GM12891 (cell line): ENCODE results near the gene FCHO2.

Source experiments
- DNase-seq: peaks from one replicate; pipeline ENCODE4 v3.0.0; 2011; ENCODE audit warnings: low spot score; ENCODE audit not compliant: insufficient read length
- FAIRE-seq: peaks from 2 replicates; lab custom pipeline; 2011; peaks lifted over from hg19 to GRCh38; lab: Jason Lieb, UNC
- PAX5 ChIP-seq: IDR thresholded peaks from 2 replicates; pipeline ENCODE4 v1.6.1; 2011; ENCODE audit warnings: low read length, moderate library complexity, mild to moderate bottlenecking; ENCODE audit not compliant: insufficient read depth, severe bottlenecking
- POLR2A ChIP-seq: IDR thresholded peaks from 2 replicates; pipeline ENCODE4 v1.6.1; 2011; ENCODE audit warnings: low read depth, low read length, control low read depth
- POLR2AphosphoS5 ChIP-seq: IDR thresholded peaks from 2 replicates; pipeline ENCODE4 v1.6.1; 2011; ENCODE audit warnings: low read depth, low read length, control low read depth
- POU2F2 ChIP-seq: IDR thresholded peaks from 2 replicates; pipeline ENCODE4 v1.6.1; 2011; ENCODE audit warnings: low read depth, mild to moderate bottlenecking, control low read depth, low read length, moderate library complexity
- SPI1 ChIP-seq: IDR thresholded peaks from 2 replicates; pipeline ENCODE4 v1.6.1; 2011; ENCODE audit warnings: low read depth, low read length, control low read depth
- TAF1 ChIP-seq: IDR thresholded peaks from 2 replicates; pipeline ENCODE4 v1.6.1; 2011; ENCODE audit warnings: low read depth, low read length, control low read depth

FCHO2 gene

DNA sequence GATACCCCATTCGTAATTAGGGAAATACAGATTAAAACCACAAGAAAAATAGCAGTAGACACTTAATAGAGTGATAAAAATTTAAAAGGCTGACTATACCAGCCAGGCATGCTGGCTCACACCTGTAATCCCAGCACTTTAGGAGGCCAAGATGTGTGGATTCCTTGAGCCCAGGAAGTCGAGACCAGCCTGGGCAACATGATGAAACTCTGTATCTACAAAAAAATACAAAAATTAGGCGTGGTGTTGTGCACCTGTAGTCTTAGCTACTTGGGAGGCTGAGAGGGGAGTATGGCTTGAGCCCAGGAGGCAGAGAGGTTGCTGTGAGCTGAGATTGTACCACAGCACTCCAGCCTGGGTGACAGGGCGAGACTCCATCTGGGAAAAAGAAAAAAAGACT is 72.0 kb downstream of the FCHO2 start:
- no peak for TF ChIP-seq TAF1
- TF ChIP-seq SPI1: no peak
- TF ChIP-seq POU2F2: no peak
- TF ChIP-seq POLR2AphosphoS5: no peak
- no peak for TF ChIP-seq POLR2A
- TF ChIP-seq PAX5: no peak
- no peak for DNase-seq
- FAIRE-seq: no peak

DNA sequence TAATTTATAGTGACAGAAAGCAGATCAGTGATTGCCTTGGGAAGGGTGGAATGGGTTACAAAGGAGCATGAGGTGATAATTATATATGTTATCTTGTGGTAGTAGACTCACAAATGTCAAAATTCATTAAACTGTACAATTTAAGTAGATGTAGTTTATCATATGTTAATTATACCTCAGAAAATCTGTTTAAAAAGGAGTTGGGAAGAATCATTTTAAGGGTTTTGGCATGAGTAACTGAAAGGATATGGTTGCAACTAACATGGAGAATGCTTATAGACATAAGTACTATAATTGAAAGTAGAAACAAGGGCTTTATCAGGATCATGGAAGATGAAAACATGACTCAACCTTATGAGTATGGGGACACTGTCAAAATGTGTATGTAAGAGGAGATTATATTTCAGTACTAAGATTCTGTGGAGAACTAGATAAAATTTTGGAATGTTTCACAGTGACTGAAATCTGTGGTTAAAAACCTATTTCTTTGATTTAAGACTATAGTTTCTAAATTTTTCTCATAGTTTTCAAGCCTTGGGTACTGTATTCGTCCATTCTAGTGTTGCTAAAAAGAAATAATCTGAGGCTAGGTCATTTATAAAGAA is 73.3 kb downstream of the FCHO2 start:
- DNase-seq (no peak), FAIRE-seq (no peak)
- TF ChIP-seq SPI1 (no peak), TAF1 (no peak), POU2F2 (no peak), POLR2A (no peak), PAX5 (no peak), POLR2AphosphoS5 (no peak)

DNA sequence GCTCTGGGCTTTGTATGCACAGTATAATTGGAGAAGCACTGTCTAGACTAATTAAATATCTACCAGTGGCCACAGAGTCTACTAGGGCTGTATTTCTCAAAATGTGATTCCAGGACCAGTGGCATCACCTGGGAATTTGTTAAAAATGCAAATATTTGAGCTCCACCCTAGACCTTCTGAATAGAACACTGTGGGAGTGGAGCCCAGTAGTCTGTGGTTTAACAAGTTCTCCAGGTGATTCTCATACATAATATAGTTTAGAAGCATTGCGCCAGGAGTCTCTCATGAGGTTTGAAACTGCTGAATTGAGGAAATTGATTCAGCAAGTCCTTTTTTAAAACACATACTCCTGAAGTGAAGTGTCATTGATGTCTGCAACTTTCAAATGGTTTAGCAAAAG is 74.7 kb downstream of the FCHO2 start:
- no peak for DNase-seq
- FAIRE-seq: no peak
- TF ChIP-seq PAX5: no peak
- no peak for TF ChIP-seq SPI1
- no peak for TF ChIP-seq TAF1
- no peak for TF ChIP-seq POLR2AphosphoS5
- TF ChIP-seq POLR2A: no peak
- TF ChIP-seq POU2F2: no peak

DNA sequence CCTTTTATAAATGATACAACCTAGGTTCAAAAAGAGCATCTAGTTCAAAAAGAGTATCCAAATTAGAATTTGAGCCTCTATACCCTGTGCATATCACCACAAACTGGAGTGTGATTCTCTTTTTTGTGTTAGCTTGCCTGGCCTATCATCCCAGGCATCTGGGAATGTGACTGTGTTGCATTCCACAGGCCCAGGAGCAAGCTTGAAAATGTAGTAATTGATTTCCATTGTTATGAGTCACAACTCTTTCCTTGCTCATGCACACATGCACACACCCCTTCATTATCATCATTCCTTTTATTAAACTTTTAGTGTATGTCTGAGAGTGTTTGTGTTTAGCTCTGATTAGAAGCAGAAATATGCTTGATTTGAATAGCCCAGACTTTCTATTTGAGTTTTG is 75.2 kb downstream of the FCHO2 start:
- DNase-seq (no peak), FAIRE-seq (no peak)
- TF ChIP-seq POLR2AphosphoS5 (no peak), PAX5 (no peak), TAF1 (no peak), SPI1 (no peak), POU2F2 (no peak), POLR2A (no peak)

DNA sequence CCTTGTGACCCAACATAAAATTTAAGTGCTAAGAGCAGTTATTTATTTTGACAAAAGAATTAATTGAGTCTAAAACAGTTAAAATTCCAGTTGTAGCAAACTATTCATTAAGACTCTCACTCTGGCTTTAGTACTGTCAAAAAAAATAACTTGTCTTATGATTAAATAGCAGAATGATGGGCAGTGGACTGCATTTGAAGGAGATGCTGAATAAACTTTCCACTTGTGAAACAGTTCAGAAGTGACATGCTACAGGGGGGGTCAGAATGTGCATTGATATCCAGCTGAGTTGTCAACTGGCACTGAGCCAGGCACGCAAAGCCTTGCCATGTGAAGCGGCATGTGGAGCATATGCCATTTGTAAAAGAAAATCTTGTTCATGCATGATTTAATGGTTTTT is 76.0 kb downstream of the FCHO2 start:
- no peak for TF ChIP-seq PAX5
- no peak for TF ChIP-seq SPI1
- no peak for TF ChIP-seq POLR2A
- TF ChIP-seq TAF1: no peak
- DNase-seq (no peak), FAIRE-seq (no peak)

DNA sequence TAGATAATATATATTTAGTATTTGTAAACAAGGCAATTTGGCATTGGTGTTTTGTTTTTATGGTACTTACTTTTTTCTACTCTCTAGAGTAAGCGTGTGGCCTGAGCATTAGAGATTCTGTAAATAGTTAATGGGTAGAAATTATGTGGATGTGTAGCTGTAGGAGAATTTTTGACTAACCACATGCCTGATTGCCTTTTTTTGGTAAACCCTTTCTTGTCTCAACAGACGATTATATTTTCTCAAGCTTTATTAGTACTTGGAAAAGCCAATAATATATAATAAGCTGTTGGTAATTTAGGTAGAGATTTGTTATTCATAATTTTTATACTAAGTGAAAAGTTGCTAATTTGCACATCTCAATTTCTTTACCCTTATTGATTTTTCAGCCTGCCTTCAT is 76.8 kb downstream of the FCHO2 start:
- DNase-seq (no peak), FAIRE-seq (no peak)
- TF ChIP-seq POU2F2 (no peak), TAF1 (no peak), PAX5 (no peak), POLR2AphosphoS5 (no peak), SPI1 (no peak), POLR2A (no peak)

DNA sequence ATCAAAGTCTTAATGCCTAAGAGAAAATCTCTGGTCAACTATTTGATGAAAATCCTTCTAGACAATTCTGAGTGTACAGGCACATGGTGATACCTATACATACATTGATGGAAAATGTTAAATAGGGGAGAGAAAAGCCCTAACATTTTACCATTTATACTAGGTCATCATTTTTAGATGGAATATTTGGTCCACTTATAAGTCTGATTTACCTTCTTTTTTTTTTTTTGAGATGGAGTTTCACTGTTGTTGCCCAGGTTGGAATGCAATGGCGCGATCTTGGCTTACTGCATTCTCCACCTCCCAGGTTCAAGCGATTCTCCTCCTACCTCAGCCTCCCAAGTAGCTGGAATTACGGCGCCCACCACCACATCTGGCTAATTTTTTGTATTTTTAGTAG is 81.7 kb downstream of the FCHO2 start:
- no peak for FAIRE-seq
- TF ChIP-seq POLR2AphosphoS5: no peak
- no peak for TF ChIP-seq POLR2A
- no peak for TF ChIP-seq PAX5
- no peak for TF ChIP-seq SPI1
- no peak for TF ChIP-seq TAF1
- no peak for TF ChIP-seq POU2F2

DNA sequence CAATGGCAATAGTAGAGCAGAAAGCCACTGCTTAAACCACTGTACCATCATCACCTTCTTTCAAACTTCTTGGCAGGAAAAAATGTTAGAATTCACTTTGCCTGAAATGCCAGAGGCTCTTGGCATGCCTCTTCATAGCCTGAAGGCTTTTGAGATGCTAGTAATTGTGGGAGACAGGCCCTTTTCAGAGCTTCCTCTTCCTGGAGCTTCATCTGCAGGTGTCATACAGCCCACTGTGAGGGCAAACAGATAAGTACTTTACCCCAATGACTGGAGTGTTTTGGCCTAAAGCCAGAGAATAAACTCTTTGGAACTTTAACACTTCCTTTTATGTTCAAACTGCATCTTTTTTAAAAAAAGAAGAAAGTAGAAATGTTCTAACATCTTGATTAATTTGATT is 83.2 kb downstream of the FCHO2 start:
- no peak for DNase-seq
- FAIRE-seq: no peak
- TF ChIP-seq POU2F2: no peak
- no peak for TF ChIP-seq TAF1
- TF ChIP-seq SPI1: no peak
- TF ChIP-seq PAX5: no peak
- TF ChIP-seq POLR2AphosphoS5: no peak
- TF ChIP-seq POLR2A: no peak

More for the DNA sequence above, 81.7 kb downstream of the FCHO2 start:
- DNase-seq: no peak

DNA sequence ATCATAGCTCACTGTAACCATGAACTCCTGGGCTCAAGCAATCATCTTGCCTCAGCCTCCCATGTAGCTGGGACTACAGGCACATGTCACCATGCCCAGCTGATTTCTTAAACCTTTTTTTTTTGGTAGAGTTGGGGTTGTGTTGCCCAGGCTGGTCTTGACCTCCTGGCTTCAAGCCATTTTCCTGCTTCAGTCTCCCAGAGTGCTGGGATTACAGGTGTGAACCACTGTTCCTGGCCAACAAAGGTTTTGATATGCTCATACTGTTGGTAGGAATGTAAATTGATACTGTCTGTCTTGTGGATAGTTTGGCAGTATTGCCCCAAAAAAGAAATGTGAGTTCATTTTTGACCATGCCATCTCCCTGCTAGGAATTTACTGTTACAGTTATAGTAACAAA is 87.2 kb downstream of the FCHO2 start:
- no peak for DNase-seq
- peak; percentile 9 for FAIRE-seq
- TF ChIP-seq SPI1: no peak
- no peak for TF ChIP-seq POLR2A
- TF ChIP-seq POLR2AphosphoS5: no peak
- TF ChIP-seq TAF1: no peak
- TF ChIP-seq POU2F2: no peak

DNA sequence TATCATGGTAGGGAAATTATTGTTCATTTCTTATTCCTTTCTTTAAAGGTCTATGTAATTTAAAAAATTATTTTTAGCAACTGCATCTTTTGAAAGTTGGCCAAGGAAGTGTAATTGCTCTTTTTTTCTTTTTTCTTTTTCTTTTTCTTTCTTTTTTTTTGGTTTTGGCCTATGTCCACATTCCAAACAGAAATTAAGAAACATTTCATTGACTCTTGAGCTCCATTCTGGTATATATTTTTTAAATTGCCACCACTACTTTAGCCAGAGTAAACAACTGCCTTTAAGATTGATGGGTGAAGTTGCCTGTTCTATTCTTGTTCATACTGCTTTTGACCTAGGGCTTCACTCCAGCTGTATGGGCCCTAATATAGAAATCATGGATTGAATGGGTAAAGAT is 88.7 kb downstream of the FCHO2 start:
- TF ChIP-seq TAF1: no peak
- no peak for TF ChIP-seq POLR2AphosphoS5
- TF ChIP-seq PAX5: no peak
- no peak for TF ChIP-seq SPI1
- TF ChIP-seq POU2F2: no peak
- TF ChIP-seq POLR2A: no peak
- DNase-seq (no peak), FAIRE-seq (no peak)

DNA sequence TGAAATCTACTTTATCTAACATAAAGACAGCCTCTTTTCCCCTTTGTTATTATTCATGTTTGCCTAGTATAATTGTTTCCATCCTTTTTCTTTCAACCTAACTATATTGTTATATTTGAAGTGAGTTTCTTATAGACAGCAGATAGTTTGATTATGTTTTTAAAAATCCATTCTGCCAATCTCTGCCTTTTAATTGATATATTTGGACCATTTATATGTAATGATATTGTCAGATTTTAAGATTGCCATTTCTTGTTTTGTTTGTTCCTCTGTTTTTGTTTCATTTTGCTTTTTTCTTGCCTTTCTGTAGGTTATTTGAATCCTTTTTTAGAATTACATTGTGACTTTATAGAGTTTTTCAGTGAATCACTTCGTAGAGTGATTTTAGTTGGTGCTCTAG is 89.8 kb downstream of the FCHO2 start:
- FAIRE-seq: no peak
- no peak for DNase-seq
- TF ChIP-seq SPI1: no peak
- no peak for TF ChIP-seq PAX5
- no peak for TF ChIP-seq POLR2AphosphoS5
- TF ChIP-seq TAF1: no peak
- TF ChIP-seq POLR2A: no peak
- TF ChIP-seq POU2F2: no peak
